ENCODE data around the gene NNMT. TPM values are rescaled to one million over a fixed set of nuclear protein-coding genes. Genes with fewer than 3 reads are reported as not detected.

NNMT gene
- total RNA-seq, 1 experiment from 2014 or later: not detected

DNA sequence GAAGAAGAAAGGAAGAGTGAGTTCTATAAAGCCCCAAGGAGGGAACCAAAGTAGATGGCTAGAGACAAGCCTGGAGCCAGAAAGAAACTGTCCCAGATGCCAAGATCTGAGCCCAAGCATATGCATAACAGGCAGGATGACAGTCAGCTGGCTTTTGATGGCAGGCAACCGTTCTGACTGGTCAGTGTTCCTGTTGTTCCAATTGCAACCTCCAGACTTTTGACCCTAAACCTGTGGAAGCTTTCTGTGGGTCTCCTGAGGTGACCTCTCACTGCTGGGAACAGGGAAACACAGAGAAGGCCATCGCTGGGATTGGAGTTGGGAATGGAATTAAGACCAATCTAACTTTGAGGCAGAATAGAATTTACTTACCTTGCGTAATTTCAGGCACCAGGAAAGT, 21.6 kb upstream of the NNMT start:
- Histone ChIP-seq H3K4me2 (no peak overlapping the region), H3F3A (ENCODE audit: insufficient read depth, low read depth) (no peaks in the 10 kb centered on the region), H3K9me2 (ENCODE audit: insufficient read depth) (no peaks in the 10 kb centered on the region), H3K36me3 (ENCODE audit: low read depth) (no peaks in the 10 kb centered on the region), H3K27ac (no peak overlapping the region), H2AFZ (no peak overlapping the region), H4K20me1 (ENCODE audit: insufficient read depth) (no peaks in the 10 kb centered on the region), H3K79me2 (ENCODE audit: low read depth) (no peaks in the 10 kb centered on the region), H3K4me3 (no peak overlapping the region), H3K9me3 (ENCODE audit: insufficient read depth, low read depth) (no peaks in the 10 kb centered on the region), H3K4me1 (replicated peaks; ENCODE audit: insufficient read depth) (no peaks in the 10 kb centered on the region), H3K27me3 (ENCODE audit: insufficient read depth, low read depth) (peaks cover 74% of the 10 kb centered on the region)
- intact Hi-C loops (cut with micrococcal nuclease; ENCODE audit: unreplicated experiment): no loop called here
- no peak for TF ChIP-seq EZH2 (IDR thresholded peaks at IDR 0.05; ENCODE audit: low read depth)
- TF ChIP-seq, protein P1, sequence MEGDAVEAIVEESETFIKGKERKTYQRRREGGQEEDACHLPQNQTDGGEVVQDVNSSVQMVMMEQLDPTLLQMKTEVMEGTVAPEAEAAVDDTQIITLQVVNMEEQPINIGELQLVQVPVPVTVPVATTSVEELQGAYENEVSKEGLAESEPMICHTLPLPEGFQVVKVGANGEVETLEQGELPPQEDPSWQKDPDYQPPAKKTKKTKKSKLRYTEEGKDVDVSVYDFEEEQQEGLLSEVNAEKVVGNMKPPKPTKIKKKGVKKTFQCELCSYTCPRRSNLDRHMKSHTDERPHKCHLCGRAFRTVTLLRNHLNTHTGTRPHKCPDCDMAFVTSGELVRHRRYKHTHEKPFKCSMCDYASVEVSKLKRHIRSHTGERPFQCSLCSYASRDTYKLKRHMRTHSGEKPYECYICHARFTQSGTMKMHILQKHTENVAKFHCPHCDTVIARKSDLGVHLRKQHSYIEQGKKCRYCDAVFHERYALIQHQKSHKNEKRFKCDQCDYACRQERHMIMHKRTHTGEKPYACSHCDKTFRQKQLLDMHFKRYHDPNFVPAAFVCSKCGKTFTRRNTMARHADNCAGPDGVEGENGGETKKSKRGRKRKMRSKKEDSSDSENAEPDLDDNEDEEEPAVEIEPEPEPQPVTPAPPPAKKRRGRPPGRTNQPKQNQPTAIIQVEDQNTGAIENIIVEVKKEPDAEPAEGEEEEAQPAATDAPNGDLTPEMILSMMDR (conservative IDR thresholded peaks at IDR 0.05): no peak
- no TSS peak for BruUV-seq (replicated peaks)
- ChIA-PET POLR2A (ENCODE audit: unreplicated experiment) (no interaction called here), CTCF (interaction anchor here (0.6 kb wide), 1 partner anchor 271 kb away, joined by 3 read pairs; no protein-coding TSS in a partner anchor)
- no peak for DNase-seq

DNA sequence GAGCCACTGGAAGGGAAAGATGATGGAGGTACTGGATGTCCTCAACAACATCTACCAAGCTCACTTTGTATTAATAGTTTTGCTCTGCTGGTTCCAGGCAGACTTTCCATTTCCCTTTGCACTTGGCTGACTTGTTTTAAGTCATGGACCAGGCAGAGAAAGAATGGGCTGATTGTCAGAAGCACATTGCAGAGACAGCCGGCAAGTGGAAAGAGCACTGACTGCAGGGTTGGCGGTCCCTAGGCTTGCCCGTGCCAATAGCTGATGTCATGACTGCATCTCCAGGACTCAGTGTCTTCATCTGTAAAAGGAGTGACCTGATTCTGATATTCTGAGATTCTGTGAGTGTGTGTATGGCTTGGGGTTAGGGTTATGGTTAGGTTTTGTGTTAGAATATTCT, 20.9 kb upstream of the NNMT start:
- CTCF ChIA-PET: no interaction called here
- no peaks in the 10 kb centered on the region for H4K20me1 ChIP-seq (ENCODE audit: insufficient read depth)
- H3K79me2 ChIP-seq (ENCODE audit: low read depth): no peaks in the 10 kb centered on the region
- DNase-seq: no peak
- H3K4me3 ChIP-seq: no peak overlapping the region
- no peaks in the 10 kb centered on the region for H3K9me3 ChIP-seq (ENCODE audit: insufficient read depth, low read depth)
- peaks cover 69% of the 10 kb centered on the region for H3K27me3 ChIP-seq (ENCODE audit: insufficient read depth, low read depth)
- H3K4me2 ChIP-seq: no peak overlapping the region
- no TSS peak for BruUV-seq (replicated peaks)
- intact Hi-C loops (cut with micrococcal nuclease; ENCODE audit: unreplicated experiment): no loop called here
- H2AFZ ChIP-seq: no peak overlapping the region
- H3K27ac ChIP-seq: no peak overlapping the region
- H3K4me1 ChIP-seq (replicated peaks; ENCODE audit: insufficient read depth): no peaks in the 10 kb centered on the region
- POLR2A ChIA-PET (ENCODE audit: unreplicated experiment): no interaction called here
- TF ChIP-seq EZH2 (IDR thresholded peaks at IDR 0.05; ENCODE audit: low read depth): no peak
- TF ChIP-seq, protein P1 (conservative IDR thresholded peaks at IDR 0.05): no peak
- no peaks in the 10 kb centered on the region for H3K36me3 ChIP-seq (ENCODE audit: low read depth)
- H3K9me2 ChIP-seq (ENCODE audit: insufficient read depth): no peaks in the 10 kb centered on the region
- no peaks in the 10 kb centered on the region for H3F3A ChIP-seq (ENCODE audit: insufficient read depth, low read depth)

DNA sequence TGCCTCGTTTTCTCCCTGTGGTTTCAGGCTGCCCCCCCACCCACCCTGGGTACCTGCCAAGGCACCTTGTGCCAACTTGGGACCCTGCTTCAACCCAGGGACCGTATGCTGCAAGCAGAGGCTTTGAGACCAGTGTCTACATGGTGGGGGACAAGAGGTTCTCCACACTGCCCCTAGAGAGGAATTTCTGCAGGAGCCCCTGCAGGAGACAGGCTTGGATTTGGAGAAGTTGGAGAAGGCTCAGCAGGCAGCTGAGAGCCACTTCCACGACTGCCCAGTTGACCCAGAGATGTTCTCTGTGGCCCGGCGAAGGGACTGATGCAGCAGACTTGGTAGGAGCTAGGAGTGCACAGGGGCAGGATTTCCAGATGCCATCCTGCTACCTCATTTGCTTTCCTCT, 20.1 kb upstream of the NNMT start:
- no peaks in the 10 kb centered on the region for H3K9me3 ChIP-seq (ENCODE audit: insufficient read depth, low read depth)
- no peak for TF ChIP-seq EZH2 (IDR thresholded peaks at IDR 0.05; ENCODE audit: low read depth)
- TF ChIP-seq, protein P1 (conservative IDR thresholded peaks at IDR 0.05): no peak
- intact Hi-C loops (cut with micrococcal nuclease; ENCODE audit: unreplicated experiment): no loop called here
- H3K4me3 ChIP-seq: no peak overlapping the region
- no TSS peak for BruUV-seq (replicated peaks)
- H4K20me1 ChIP-seq (ENCODE audit: insufficient read depth): no peaks in the 10 kb centered on the region
- no peaks in the 10 kb centered on the region for H3K36me3 ChIP-seq (ENCODE audit: low read depth)
- POLR2A ChIA-PET (ENCODE audit: unreplicated experiment): no interaction called here
- H3F3A ChIP-seq (ENCODE audit: insufficient read depth, low read depth): no peaks in the 10 kb centered on the region
- no peaks in the 10 kb centered on the region for H3K4me1 ChIP-seq (replicated peaks; ENCODE audit: insufficient read depth)
- H3K4me2 ChIP-seq: no peak overlapping the region
- no peak overlapping the region for H3K27ac ChIP-seq
- H2AFZ ChIP-seq: no peak overlapping the region
- H3K9me2 ChIP-seq (ENCODE audit: insufficient read depth): no peaks in the 10 kb centered on the region
- no peak for DNase-seq
- CTCF ChIA-PET: no interaction called here
- H3K27me3 ChIP-seq (ENCODE audit: insufficient read depth, low read depth): peaks cover 61% of the 10 kb centered on the region
- no peaks in the 10 kb centered on the region for H3K79me2 ChIP-seq (ENCODE audit: low read depth)

Measured in PC-9 (cell line).